ENCODE measurements around the gene TMEM222. TPM values are rescaled to one million over a fixed set of nuclear protein-coding genes. Genes with fewer than 3 reads are reported as not detected.

Gene TMEM222
- total RNA-seq, 1 donor from 2014 or later = 43.5 TPM

Other genes starting within 250 kb of the TMEM222 start
- 96.2 TPM for gene SLC9A1, start 167.0 kb upstream of the TMEM222 start, total RNA-seq (ENCODE audit: unreplicated experiment)
- 36.0 TPM for gene WDTC1, start 87.5 kb upstream of the TMEM222 start, total RNA-seq (ENCODE audit: unreplicated experiment)
- 1.3 TPM for gene SYTL1, start 19.9 kb downstream of the TMEM222 start, total RNA-seq (ENCODE audit: unreplicated experiment)
- 35.7 TPM for gene MAP3K6, start 44.8 kb downstream of the TMEM222 start, total RNA-seq (ENCODE audit: unreplicated experiment)
- 132 TPM for gene FCN3, start 52.7 kb downstream of the TMEM222 start, total RNA-seq (ENCODE audit: unreplicated experiment)
- 0.72 TPM for gene CD164L2, start 61.2 kb downstream of the TMEM222 start, total RNA-seq (ENCODE audit: unreplicated experiment)
- 2.4 TPM for gene GPR3, start 70.5 kb downstream of the TMEM222 start, total RNA-seq (ENCODE audit: unreplicated experiment)
- gene WASF2, start 168.0 kb downstream of the TMEM222 start, total RNA-seq (ENCODE audit: unreplicated experiment) = 272 TPM

All from endothelial cell (in vitro differentiated cells).